GM23338 (cell line): Measurements from ENCODE around the gene DOCK3. TPM values are rescaled to one million over a fixed set of nuclear protein-coding genes. Genes with fewer than 3 reads are reported as not detected.

ENCODE experiments used
- ATAC-seq: fragments of 200-7000 bp; cut with Tn5 transposase; 3 replicates; pipeline ENCODE4 v1.9.1; 2020
- DNase-seq: peaks from one replicate; pipeline ENCODE4 v3.0.0-alpha.2; 2015; ENCODE audit warnings: low spot score
- H2AFZ ChIP-seq: fragments of 200-600 bp; sonication (generic); 2 replicates; pipeline ENCODE4 v1.8.0; 2016; ENCODE audit warnings: antibody characterized with exemption, mild to moderate bottlenecking, moderate library complexity
- H3F3A ChIP-seq: fragments of 200-600 bp; sonication (generic); replicated peaks from 2 replicates; pipeline ENCODE4 v1.8.0; 2017; ENCODE audit warnings: antibody characterized with exemption, mixed run types, low read depth
- H3K27ac ChIP-seq: fragments of 200-600 bp; sonication (generic); 2 replicates; pipeline ENCODE4 v1.6.1; 2016; ENCODE audit warnings: low read depth
- H3K27me3 ChIP-seq: fragments of 200-600 bp; sonication (generic); 2 replicates; pipeline ENCODE4 v1.8.0; 2016; ENCODE audit warnings: mild to moderate bottlenecking, mixed run types, moderate library complexity; ENCODE audit not compliant: insufficient read depth
- H3K36me3 ChIP-seq: fragments of 200-600 bp; sonication (generic); 2 replicates; pipeline ENCODE4 v1.8.0; 2016; ENCODE audit warnings: mild to moderate bottlenecking; ENCODE audit not compliant: insufficient read depth
- H3K4me1 ChIP-seq: fragments of 200-600 bp; sonication (generic); 2 replicates; pipeline ENCODE4 v1.8.0; 2016; ENCODE audit warnings: mild to moderate bottlenecking, moderate library complexity; ENCODE audit not compliant: insufficient read depth
- H3K4me2 ChIP-seq: fragments of 200-600 bp; sonication (generic); 2 replicates; pipeline ENCODE4 v1.7.1; 2017; ENCODE audit warnings: mixed run types
- H3K4me3 ChIP-seq: fragments of 200-600 bp; sonication (generic); 2 replicates; pipeline ENCODE4 v1.6.1; 2016; ENCODE audit warnings: mixed run types
- H3K79me2 ChIP-seq: fragments of 200-600 bp; sonication (generic); replicated peaks from 2 replicates; pipeline ENCODE4 v1.8.0; 2017; ENCODE audit warnings: mild to moderate bottlenecking; ENCODE audit not compliant: insufficient read depth
- H3K9me2 ChIP-seq: fragments of 200-600 bp; sonication (generic); 2 replicates; pipeline ENCODE4 v1.8.0; 2017; ENCODE audit not compliant: insufficient read depth
- H4K20me1 ChIP-seq: fragments of 200-600 bp; sonication (generic); replicated peaks from 2 replicates; pipeline ENCODE4 v1.8.0; 2017; ENCODE audit warnings: mild to moderate bottlenecking; ENCODE audit not compliant: insufficient read depth
- H3K27ac Mint-ChIP-seq: 2 replicates; pipeline ENCODE4 v1.8.0; 2020; ENCODE audit warnings: inconsistent platforms, mild to moderate bottlenecking, moderate library complexity, mixed read lengths
- H3K27me3 Mint-ChIP-seq: 3 replicates; pipeline ENCODE4 v1.8.0; 2022; ENCODE audit warnings: low read depth, mild to moderate bottlenecking, moderate library complexity, mixed read lengths, inconsistent platforms; ENCODE audit not compliant: insufficient read depth, poor library complexity
- H3K36me3 Mint-ChIP-seq: 3 replicates; pipeline ENCODE4 v1.8.0; 2021; ENCODE audit warnings: low read depth, mild to moderate bottlenecking, inconsistent platforms, moderate library complexity, mixed read lengths
- H3K4me1 Mint-ChIP-seq: 3 replicates; pipeline ENCODE4 v1.8.0; 2020; ENCODE audit warnings: mild to moderate bottlenecking, inconsistent platforms, mixed read lengths
- H3K4me3 Mint-ChIP-seq: 3 replicates; pipeline ENCODE4 v1.8.0; 2021; ENCODE audit warnings: moderate library complexity, mild to moderate bottlenecking, inconsistent platforms, mixed read lengths
- H3K9me3 Mint-ChIP-seq: 3 replicates; pipeline ENCODE4 v1.8.0; 2020; ENCODE audit warnings: moderate library complexity, mild to moderate bottlenecking, inconsistent platforms, mixed read lengths
- CREB1 ChIP-seq: fragments of 250-450 bp; sonication (Bioruptor Pico); IDR thresholded peaks from 2 replicates; pipeline ENCODE4 v1.5.0; 2020; ENCODE audit warnings: low read depth, mild to moderate bottlenecking, moderate library complexity
- EZH2 ChIP-seq: fragments of 200-600 bp; sonication (generic); IDR thresholded peaks from one replicate; pipeline ENCODE4 v1.8.0; 2017; ENCODE audit warnings: antibody characterized with exemption, mild to moderate bottlenecking, low read depth; ENCODE audit not compliant: unreplicated experiment
- EZH2phosphoT487 ChIP-seq: fragments of 200-600 bp; sonication (generic); IDR thresholded peaks from one replicate; pipeline ENCODE4 v1.8.1; 2018; ENCODE audit warnings: antibody characterized with exemption; ENCODE audit not compliant: unreplicated experiment
- JUNB ChIP-seq: IDR thresholded peaks from one replicate; pipeline ENCODE4 v1.6.1; 2016; ENCODE audit warnings: antibody characterized with exemption; ENCODE audit not compliant: unreplicated experiment
- NANOG ChIP-seq: IDR thresholded peaks from 2 replicates; pipeline ENCODE4 v1.6.1; 2016; ENCODE audit warnings: antibody characterized with exemption, borderline replicate concordance
- POLR2AphosphoS5 ChIP-seq: IDR thresholded peaks from 2 replicates; pipeline ENCODE4 v1.6.1; 2016; ENCODE audit warnings: antibody characterized with exemption, low read depth
- STAT1 ChIP-seq: IDR thresholded peaks from one replicate; pipeline ENCODE4 v1.6.1; 2016; ENCODE audit warnings: antibody characterized with exemption; ENCODE audit not compliant: unreplicated experiment
- ZNF331 ChIP-seq: fragments of 250-450 bp; sonication (Bioruptor Pico); IDR thresholded peaks from 2 replicates; pipeline ENCODE4 v1.5.0; 2020; ENCODE audit warnings: low read depth, mild to moderate bottlenecking, moderate library complexity
- polyA plus RNA-seq: library from polyadenylated mRNA; unstranded; fragments of >200 nt; fragmentation: Nextera tagmentation; extraction: Ambion mirVana; gene quantifications from 2 replicates; pipeline ENCODE4 v1.2.1, GENCODE V29; 2016
- total RNA-seq: library from RNA; depleted of rRNA; stranded (reverse); fragments of >200 nt; shearing (Covaris generic); gene quantifications from 2 replicates; pipeline ENCODE4 v1.2.3, GENCODE V29; 2014
- TF ChIP-seq, protein P1 (sequence below): IDR thresholded peaks from one replicate; pipeline ENCODE4 v1.6.1; 2018; ENCODE audit warnings: antibody characterized with exemption; ENCODE audit not compliant: unreplicated experiment
- TF ChIP-seq, protein P2 (sequence below), 2 experiments: fragments of 200-600 bp in 1 of 2; sonication (generic) in 1 of 2; conservative IDR thresholded peaks; 2 replicates each; pipeline versions ENCODE4 v1.5.1 to v1.6.1; 2016 to 2017; ENCODE audit warnings: antibody characterized with exemption in 2 of 2, low read depth in 2 of 2, mild to moderate bottlenecking in 2 of 2, moderate library complexity in 1 of 2

The DOCK3 gene
- total and polyA plus RNA-seq, 2 experiments from 2014 or later, result 2.4 to 5.6 TPM

- H3K27me3 ChIP-seq, result no peaks in the 10 kb centered on the region
- H3K4me1 Mint-ChIP-seq, result no peaks in the 10 kb centered on the region
- no peaks in the 10 kb centered on the region for H3K36me3 Mint-ChIP-seq
- H3K36me3 ChIP-seq, result no peaks in the 10 kb centered on the region
- H3K4me1 ChIP-seq, result no peaks in the 10 kb centered on the region
- DNase-seq, result no peak
- H3K4me2 ChIP-seq, result no peak overlapping the region
- H3K9me2 ChIP-seq, result no peaks in the 10 kb centered on the region
- H4K20me1 ChIP-seq, result no peaks in the 10 kb centered on the region
- H3K27me3 Mint-ChIP-seq, result peaks cover 1% of the 10 kb centered on the region
- TF ChIP-seq STAT1, result no peak
- TF ChIP-seq EZH2phosphoT487, result no peak
- TF ChIP-seq, protein P1, sequence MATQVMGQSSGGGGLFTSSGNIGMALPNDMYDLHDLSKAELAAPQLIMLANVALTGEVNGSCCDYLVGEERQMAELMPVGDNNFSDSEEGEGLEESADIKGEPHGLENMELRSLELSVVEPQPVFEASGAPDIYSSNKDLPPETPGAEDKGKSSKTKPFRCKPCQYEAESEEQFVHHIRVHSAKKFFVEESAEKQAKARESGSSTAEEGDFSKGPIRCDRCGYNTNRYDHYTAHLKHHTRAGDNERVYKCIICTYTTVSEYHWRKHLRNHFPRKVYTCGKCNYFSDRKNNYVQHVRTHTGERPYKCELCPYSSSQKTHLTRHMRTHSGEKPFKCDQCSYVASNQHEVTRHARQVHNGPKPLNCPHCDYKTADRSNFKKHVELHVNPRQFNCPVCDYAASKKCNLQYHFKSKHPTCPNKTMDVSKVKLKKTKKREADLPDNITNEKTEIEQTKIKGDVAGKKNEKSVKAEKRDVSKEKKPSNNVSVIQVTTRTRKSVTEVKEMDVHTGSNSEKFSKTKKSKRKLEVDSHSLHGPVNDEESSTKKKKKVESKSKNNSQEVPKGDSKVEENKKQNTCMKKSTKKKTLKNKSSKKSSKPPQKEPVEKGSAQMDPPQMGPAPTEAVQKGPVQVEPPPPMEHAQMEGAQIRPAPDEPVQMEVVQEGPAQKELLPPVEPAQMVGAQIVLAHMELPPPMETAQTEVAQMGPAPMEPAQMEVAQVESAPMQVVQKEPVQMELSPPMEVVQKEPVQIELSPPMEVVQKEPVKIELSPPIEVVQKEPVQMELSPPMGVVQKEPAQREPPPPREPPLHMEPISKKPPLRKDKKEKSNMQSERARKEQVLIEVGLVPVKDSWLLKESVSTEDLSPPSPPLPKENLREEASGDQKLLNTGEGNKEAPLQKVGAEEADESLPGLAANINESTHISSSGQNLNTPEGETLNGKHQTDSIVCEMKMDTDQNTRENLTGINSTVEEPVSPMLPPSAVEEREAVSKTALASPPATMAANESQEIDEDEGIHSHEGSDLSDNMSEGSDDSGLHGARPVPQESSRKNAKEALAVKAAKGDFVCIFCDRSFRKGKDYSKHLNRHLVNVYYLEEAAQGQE, result no peak
- no peaks in the 10 kb centered on the region for H3F3A ChIP-seq
- H3K27ac ChIP-seq, result no peak overlapping the region
- H2AFZ ChIP-seq, result no peak overlapping the region
- no peak overlapping the region for H3K27ac Mint-ChIP-seq
- no peak for ATAC-seq
- H3K79me2 ChIP-seq, result no peaks in the 10 kb centered on the region
- H3K4me3 ChIP-seq, result no peak overlapping the region
- no peaks in the 10 kb centered on the region; the same call in 2 of the 3 replicates for H3K9me3 Mint-ChIP-seq
- H3K4me3 Mint-ChIP-seq, result no peak overlapping the region
These were observed 700.8 kb downstream of the DOCK3 start for GRCh38 chr3:51375571-51375970.

DNA sequence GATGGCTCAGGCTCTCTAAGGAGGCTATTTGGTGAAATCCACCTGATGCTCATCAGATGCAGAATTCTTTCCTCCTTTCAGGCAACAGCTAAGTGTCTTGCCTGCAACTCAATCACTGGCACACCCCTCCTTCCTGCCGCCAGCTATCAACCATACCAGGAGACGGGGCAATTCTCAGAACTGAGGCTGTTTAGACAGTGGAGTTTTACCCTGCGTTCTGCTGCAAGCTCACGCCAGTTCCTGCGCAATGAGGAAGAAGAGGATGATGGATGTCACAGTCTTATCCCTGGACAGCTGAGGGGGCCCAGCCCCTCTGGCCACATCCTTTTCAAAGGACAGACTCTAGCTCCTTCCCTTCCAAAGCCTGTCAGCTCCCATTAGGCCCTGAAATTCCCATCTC is 703.3 kb downstream of the DOCK3 start:
- H3K27ac ChIP-seq, result no peak overlapping the region
- Mint-ChIP-seq H3K9me3 (no peaks in the 10 kb centered on the region; the same call in 2 of the 3 replicates), H3K4me3 (no peak overlapping the region), H3K4me1 (peaks cover 10% of the 10 kb centered on the region), H3K36me3 (0 out of 3 replicates have a peak, but pooled peaks cover 3% of the 10 kb centered on the region), H3K27ac (no peak overlapping the region), H3K27me3 (peaks cover 4% of the 10 kb centered on the region)
- no peaks in the 10 kb centered on the region for H3K36me3 ChIP-seq
- H4K20me1 ChIP-seq, result no peaks in the 10 kb centered on the region
- TF ChIP-seq, protein P2, sequence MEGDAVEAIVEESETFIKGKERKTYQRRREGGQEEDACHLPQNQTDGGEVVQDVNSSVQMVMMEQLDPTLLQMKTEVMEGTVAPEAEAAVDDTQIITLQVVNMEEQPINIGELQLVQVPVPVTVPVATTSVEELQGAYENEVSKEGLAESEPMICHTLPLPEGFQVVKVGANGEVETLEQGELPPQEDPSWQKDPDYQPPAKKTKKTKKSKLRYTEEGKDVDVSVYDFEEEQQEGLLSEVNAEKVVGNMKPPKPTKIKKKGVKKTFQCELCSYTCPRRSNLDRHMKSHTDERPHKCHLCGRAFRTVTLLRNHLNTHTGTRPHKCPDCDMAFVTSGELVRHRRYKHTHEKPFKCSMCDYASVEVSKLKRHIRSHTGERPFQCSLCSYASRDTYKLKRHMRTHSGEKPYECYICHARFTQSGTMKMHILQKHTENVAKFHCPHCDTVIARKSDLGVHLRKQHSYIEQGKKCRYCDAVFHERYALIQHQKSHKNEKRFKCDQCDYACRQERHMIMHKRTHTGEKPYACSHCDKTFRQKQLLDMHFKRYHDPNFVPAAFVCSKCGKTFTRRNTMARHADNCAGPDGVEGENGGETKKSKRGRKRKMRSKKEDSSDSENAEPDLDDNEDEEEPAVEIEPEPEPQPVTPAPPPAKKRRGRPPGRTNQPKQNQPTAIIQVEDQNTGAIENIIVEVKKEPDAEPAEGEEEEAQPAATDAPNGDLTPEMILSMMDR (conservative IDR thresholded peaks at IDR 0.05; ENCODE audit: low read depth in 2 of 2), result no peak
- TF ChIP-seq ZNF331, result no peak
- TF ChIP-seq CREB1, result no peak
- TF ChIP-seq, protein P1, result no peak
- no peak for TF ChIP-seq NANOG
- no peak for TF ChIP-seq STAT1
- no peak for TF ChIP-seq EZH2phosphoT487
- no peak for TF ChIP-seq JUNB
- TF ChIP-seq EZH2, result no peak
- TF ChIP-seq POLR2AphosphoS5, result no peak
- no peak overlapping the region for H3K4me2 ChIP-seq
- H3K4me1 ChIP-seq, result peaks cover 6% of the 10 kb centered on the region
- no peak for ATAC-seq
- H2AFZ ChIP-seq, result no peak overlapping the region
- H3K4me3 ChIP-seq, result no peak overlapping the region
- no peaks in the 10 kb centered on the region for H3K9me2 ChIP-seq
- H3F3A ChIP-seq, result no peaks in the 10 kb centered on the region
- no peaks in the 10 kb centered on the region for H3K27me3 ChIP-seq
- no peaks in the 10 kb centered on the region for H3K79me2 ChIP-seq
- DNase-seq, result no peak
